HepG2 (cell line): Measurements from ENCODE around the gene SMDT1. TPM values are rescaled to one million over a fixed set of nuclear protein-coding genes. Genes with fewer than 3 reads are reported as not detected.

Experiments
- BHLHE40 ChIP-seq: IDR thresholded peaks from 2 replicates; pipeline ENCODE4 v1.6.1; 2011; ENCODE audit warnings: low read length, improper control_type of control experiment
- DNMT1 ChIP-seq: sonication (generic); formaldehyde crosslinking; IDR thresholded peaks from 2 replicates; pipeline ENCODE4 v1.5.1; 2020; ENCODE audit warnings: mild to moderate bottlenecking, missing genetic modification reagents
- FOXC1 ChIP-seq: sonication (generic); formaldehyde crosslinking; IDR thresholded peaks from 2 replicates; pipeline ENCODE4 v1.8.0; 2022; ENCODE audit warnings: mild to moderate bottlenecking, missing genetic modification reagents, borderline replicate concordance
- HNRNPL ChIP-seq: fragments of 200-400 bp; formaldehyde crosslinking; IDR thresholded peaks from 2 replicates; pipeline ENCODE4 v1.6.1; 2017; ENCODE audit warnings: mild to moderate bottlenecking, low read depth, low read length
- KDM5A ChIP-seq: fragments of 200-600 bp; sonication (generic); IDR thresholded peaks from 2 replicates; pipeline ENCODE4 v1.7.0; 2018; ENCODE audit warnings: antibody characterized with exemption, mild to moderate bottlenecking, low read length, borderline replicate concordance
- MEF2D ChIP-seq: sonication (generic); formaldehyde crosslinking; IDR thresholded peaks from 2 replicates; pipeline ENCODE4 v1.5.1; 2020; ENCODE audit warnings: mild to moderate bottlenecking, missing genetic modification reagents
- MTA1 ChIP-seq: sonication (generic); formaldehyde crosslinking; IDR thresholded peaks from 2 replicates; pipeline ENCODE4 v1.4.0; 2020; ENCODE audit warnings: missing genetic modification reagents, mild to moderate bottlenecking, borderline replicate concordance
- NR2F2 ChIP-seq: IDR thresholded peaks from 2 replicates; pipeline ENCODE4 v1.6.1; 2012; ENCODE audit warnings: low read depth, inconsistent platforms, borderline replicate concordance
- RXRA ChIP-seq: sonication (generic); formaldehyde crosslinking; IDR thresholded peaks from 2 replicates; pipeline ENCODE4 v1.5.1; 2020; ENCODE audit warnings: missing genetic modification reagents
- SMAD3 ChIP-seq: sonication (generic); formaldehyde crosslinking; IDR thresholded peaks from 2 replicates; pipeline ENCODE4 v1.4.0; 2020; ENCODE audit warnings: missing genetic modification reagents
- ZKSCAN5 ChIP-seq: sonication (generic); formaldehyde crosslinking; IDR thresholded peaks from 2 replicates; pipeline ENCODE4 v1.5.1; 2020; ENCODE audit warnings: mild to moderate bottlenecking, missing genetic modification reagents
- ZNF501 ChIP-seq: sonication (generic); formaldehyde crosslinking; IDR thresholded peaks from 2 replicates; pipeline ENCODE4 v1.5.1; 2020; ENCODE audit warnings: mild to moderate bottlenecking, moderate library complexity, missing genetic modification reagents
- ZNF839 ChIP-seq: sonication (generic); formaldehyde crosslinking; IDR thresholded peaks from 2 replicates; pipeline ENCODE4 v1.4.0; 2020; ENCODE audit warnings: missing genetic modification reagents, mild to moderate bottlenecking, borderline replicate concordance
- polyA plus RNA-seq, 8 experiments: library from polyadenylated mRNA; depleted of rRNA in 3 of 8; stranded (reverse) in 7 of 8; unstranded in 1 of 8; fragments of >200 nt; fragmentation: Illumina TruSeq in 4 of 8; extraction: Trizol in 4 of 8; gene quantifications; 2 replicates each; pipeline versions ENCODE4 v1.2.1 to v1.2.3, GENCODE V29; 2011 to 2016; ENCODE audit warnings: low read depth in 4 of 8, missing spikeins in 1 of 8, mixed read lengths in 1 of 8; ENCODE audit not compliant: insufficient read depth in 1 of 8
- total RNA-seq, 5 experiments: library from RNA; depleted of rRNA; stranded (reverse); fragments of >200 nt; fragmentation: Illumina TruSeq; extraction: Trizol; gene quantifications; 2 replicates each; pipeline ENCODE4 v1.2.3, GENCODE V29; 2016; ENCODE audit warnings: low read depth in 1 of 5
- TF ChIP-seq, protein P1 (sequence below): sonication (generic); formaldehyde crosslinking; IDR thresholded peaks from 2 replicates; pipeline ENCODE4 v1.5.0; 2020; ENCODE audit warnings: mild to moderate bottlenecking, missing genetic modification reagents
- TF ChIP-seq, protein P2 (sequence below): sonication (generic); formaldehyde crosslinking; IDR thresholded peaks from 2 replicates; pipeline ENCODE4 v1.4.0; 2020; ENCODE audit warnings: missing genetic modification reagents
- TF ChIP-seq, protein P3 (sequence below): sonication (generic); formaldehyde crosslinking; IDR thresholded peaks from 2 replicates; pipeline ENCODE4 v1.5.1; 2020; ENCODE audit warnings: mild to moderate bottlenecking, missing genetic modification reagents
- TF ChIP-seq, protein P4 (sequence below): IDR thresholded peaks from 2 replicates; pipeline ENCODE4 v1.6.1; 2012; ENCODE audit warnings: low read length, improper control_type of control experiment
- TF ChIP-seq, protein P5 (sequence below): sonication (generic); formaldehyde crosslinking; IDR thresholded peaks from 2 replicates; pipeline ENCODE4 v1.8.1; 2023; ENCODE audit warnings: missing genetic modification reagents, mild to moderate bottlenecking, borderline replicate concordance

Gene SMDT1
- total and polyA plus RNA-seq, 2 of the 13 experiments (the other 11 are each of a cell fraction or from before 2014, with no cell fraction given) = 8.3 to 26.6 TPM

DNA sequence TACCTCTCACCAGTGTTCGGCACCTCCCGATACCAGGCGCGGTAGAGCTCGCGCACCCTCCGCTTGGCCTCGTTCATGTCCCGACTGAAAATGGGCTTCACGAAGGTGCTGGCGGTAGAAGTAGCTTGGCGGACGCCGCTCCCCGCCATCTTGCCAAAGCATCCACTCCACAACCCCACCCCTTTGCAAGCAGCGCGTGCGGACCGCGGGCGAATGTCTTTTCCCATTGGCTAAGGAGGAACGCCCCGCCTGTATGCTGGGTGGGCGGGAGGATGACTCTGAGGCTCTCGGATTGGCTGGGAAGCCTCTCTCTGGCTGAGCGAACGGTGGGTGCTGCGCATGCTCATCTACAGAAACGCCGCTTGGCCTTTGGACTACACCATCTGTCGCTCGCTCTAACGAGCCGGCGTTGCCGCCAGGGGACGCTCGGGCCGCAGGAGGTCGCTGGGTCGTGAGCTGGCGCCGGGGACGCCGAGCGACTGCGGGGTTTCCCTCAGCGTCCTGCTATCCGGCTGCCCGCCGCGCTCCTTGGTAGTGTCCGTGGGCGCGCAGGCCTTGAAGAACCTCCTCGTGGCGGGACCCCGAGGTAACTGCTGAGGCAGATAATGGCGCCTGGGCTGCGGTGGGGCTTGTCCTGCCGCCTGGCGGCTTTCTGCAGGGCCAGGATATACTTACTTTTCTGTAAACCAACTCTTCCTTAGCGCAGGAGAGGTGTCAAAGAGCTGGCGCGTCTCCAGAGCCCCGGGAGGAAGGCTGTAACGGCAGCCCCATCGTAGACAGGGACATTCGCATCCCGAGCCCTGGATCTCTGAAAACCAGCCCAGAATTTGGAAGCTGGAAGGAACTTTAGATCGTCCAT is 11.3 kb downstream of the SMDT1 start, which contains the start of gene NDUFA6 (continued):
- TF ChIP-seq KDM5A = 0 out of 2 replicates have a peak, but pooled peaks have one; percentile 59
- no peak for TF ChIP-seq HNRNPL
- peak; percentile 60 for TF ChIP-seq MTA1 (CRISPR knock-in tag)
- TF ChIP-seq ZKSCAN5 = no peak
- TF ChIP-seq MEF2D (CRISPR knock-in tag) = peak; percentile 68; the same call in 1 of the 2 replicates
- no peak for TF ChIP-seq DNMT1 (CRISPR knock-in tag)
- peak; percentile 88 for TF ChIP-seq FOXC1
- TF ChIP-seq, protein P1, sequence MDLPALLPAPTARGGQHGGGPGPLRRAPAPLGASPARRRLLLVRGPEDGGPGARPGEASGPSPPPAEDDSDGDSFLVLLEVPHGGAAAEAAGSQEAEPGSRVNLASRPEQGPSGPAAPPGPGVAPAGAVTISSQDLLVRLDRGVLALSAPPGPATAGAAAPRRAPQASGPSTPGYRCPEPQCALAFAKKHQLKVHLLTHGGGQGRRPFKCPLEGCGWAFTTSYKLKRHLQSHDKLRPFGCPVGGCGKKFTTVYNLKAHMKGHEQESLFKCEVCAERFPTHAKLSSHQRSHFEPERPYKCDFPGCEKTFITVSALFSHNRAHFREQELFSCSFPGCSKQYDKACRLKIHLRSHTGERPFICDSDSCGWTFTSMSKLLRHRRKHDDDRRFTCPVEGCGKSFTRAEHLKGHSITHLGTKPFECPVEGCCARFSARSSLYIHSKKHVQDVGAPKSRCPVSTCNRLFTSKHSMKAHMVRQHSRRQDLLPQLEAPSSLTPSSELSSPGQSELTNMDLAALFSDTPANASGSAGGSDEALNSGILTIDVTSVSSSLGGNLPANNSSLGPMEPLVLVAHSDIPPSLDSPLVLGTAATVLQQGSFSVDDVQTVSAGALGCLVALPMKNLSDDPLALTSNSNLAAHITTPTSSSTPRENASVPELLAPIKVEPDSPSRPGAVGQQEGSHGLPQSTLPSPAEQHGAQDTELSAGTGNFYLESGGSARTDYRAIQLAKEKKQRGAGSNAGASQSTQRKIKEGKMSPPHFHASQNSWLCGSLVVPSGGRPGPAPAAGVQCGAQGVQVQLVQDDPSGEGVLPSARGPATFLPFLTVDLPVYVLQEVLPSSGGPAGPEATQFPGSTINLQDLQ (CRISPR knock-in tag) = peak; percentile 99
- TF ChIP-seq ZNF501 (CRISPR knock-in tag) = peak; percentile 80
- TF ChIP-seq, protein P2, sequence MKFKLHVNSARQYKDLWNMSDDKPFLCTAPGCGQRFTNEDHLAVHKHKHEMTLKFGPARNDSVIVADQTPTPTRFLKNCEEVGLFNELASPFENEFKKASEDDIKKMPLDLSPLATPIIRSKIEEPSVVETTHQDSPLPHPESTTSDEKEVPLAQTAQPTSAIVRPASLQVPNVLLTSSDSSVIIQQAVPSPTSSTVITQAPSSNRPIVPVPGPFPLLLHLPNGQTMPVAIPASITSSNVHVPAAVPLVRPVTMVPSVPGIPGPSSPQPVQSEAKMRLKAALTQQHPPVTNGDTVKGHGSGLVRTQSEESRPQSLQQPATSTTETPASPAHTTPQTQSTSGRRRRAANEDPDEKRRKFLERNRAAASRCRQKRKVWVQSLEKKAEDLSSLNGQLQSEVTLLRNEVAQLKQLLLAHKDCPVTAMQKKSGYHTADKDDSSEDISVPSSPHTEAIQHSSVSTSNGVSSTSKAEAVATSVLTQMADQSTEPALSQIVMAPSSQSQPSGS (CRISPR knock-in tag) = peak; percentile 72; the same call in 1 of the 2 replicates
- TF ChIP-seq, protein P3, sequence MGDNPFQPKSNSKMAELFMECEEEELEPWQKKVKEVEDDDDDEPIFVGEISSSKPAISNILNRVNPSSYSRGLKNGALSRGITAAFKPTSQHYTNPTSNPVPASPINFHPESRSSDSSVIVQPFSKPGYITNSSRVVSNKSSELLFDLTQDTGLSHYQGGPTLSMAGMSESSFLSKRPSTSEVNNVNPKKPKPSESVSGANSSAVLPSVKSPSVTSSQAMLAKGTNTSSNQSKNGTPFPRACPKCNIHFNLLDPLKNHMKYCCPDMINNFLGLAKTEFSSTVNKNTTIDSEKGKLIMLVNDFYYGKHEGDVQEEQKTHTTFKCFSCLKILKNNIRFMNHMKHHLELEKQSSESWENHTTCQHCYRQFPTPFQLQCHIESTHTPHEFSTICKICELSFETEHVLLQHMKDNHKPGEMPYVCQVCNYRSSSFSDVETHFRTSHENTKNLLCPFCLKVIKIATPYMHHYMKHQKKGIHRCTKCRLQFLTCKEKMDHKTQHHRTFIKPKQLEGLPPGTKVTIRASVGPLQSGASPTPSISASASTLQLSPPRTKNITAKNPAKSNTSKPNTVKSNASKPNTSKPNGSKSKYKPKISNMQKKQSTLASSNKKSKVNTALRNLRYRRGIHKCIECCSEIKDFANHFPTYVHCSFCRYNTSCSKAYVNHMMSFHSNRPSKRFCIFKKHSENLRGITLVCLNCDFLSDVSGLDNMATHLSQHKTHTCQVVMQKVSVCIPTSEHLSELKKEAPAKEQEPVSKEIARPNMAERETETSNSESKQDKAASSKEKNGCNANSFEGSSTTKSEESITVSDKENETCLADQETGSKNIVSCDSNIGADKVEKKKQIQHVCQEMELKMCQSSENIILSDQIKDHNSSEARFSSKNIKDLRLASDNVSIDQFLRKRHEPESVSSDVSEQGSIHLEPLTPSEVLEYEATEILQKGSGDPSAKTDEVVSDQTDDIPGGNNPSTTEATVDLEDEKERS (CRISPR knock-in tag) = no peak
- TF ChIP-seq, protein P4, sequence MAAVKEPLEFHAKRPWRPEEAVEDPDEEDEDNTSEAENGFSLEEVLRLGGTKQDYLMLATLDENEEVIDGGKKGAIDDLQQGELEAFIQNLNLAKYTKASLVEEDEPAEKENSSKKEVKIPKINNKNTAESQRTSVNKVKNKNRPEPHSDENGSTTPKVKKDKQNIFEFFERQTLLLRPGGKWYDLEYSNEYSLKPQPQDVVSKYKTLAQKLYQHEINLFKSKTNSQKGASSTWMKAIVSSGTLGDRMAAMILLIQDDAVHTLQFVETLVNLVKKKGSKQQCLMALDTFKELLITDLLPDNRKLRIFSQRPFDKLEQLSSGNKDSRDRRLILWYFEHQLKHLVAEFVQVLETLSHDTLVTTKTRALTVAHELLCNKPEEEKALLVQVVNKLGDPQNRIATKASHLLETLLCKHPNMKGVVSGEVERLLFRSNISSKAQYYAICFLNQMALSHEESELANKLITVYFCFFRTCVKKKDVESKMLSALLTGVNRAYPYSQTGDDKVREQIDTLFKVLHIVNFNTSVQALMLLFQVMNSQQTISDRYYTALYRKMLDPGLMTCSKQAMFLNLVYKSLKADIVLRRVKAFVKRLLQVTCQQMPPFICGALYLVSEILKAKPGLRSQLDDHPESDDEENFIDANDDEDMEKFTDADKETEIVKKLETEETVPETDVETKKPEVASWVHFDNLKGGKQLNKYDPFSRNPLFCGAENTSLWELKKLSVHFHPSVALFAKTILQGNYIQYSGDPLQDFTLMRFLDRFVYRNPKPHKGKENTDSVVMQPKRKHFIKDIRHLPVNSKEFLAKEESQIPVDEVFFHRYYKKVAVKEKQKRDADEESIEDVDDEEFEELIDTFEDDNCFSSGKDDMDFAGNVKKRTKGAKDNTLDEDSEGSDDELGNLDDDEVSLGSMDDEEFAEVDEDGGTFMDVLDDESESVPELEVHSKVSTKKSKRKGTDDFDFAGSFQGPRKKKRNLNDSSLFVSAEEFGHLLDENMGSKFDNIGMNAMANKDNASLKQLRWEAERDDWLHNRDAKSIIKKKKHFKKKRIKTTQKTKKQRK = no peak
- TF ChIP-seq BHLHE40 = peak; percentile 84
- TF ChIP-seq, protein P5, sequence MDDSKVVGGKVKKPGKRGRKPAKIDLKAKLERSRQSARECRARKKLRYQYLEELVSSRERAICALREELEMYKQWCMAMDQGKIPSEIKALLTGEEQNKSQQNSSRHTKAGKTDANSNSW (CRISPR knock-in tag) = peak; percentile 88; the same call in 1 of the 2 replicates
- no peak for TF ChIP-seq SMAD3 (CRISPR knock-in tag)
- peak; percentile 90 for TF ChIP-seq ZNF839
- TF ChIP-seq RXRA = peak; percentile 73
- TF ChIP-seq NR2F2 = no peak; the same call in 1 of the 2 replicates
